Measurements from ENCODE around the gene ATXN10. TPM values are rescaled to one million over a fixed set of nuclear protein-coding genes. Genes with fewer than 3 reads are reported as not detected.

ATXN10 gene
- total and polyA plus RNA-seq, 10 of the 15 experiments (the other 5 are each of a cell fraction or from before 2014, with no cell fraction given), result 29.2 to 249 (median 146) TPM

DNA sequence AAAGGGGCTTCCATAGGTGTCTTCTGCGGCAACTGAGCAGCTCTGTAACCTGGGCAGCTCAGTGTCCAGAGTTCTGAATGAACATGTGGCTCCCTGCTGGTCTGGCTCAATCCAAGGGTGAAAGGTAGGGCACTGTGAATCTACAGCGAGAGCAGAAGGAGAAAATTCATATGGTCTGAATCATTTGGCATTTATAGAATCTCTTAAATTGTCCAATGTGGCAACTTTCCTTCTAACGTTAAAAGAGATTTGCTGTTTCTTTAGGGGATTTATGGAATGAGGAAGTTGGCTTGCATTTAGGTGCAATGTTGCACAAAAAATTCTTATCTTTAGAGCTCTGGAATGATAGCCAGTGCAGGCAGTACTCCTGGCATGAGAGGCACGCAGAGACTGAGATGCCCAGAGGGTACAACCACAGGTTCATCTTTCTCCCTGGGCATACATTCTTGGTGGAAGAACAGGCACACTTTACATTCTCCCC, 17.0 kb downstream of the ATXN10 start:
- ATAC-seq (no peak), DNase-seq (ENCODE audit: low read depth, low spot score) (no peak), FAIRE-seq (no peak)
- in situ Hi-C loops (cut with MboI), result no loop called here
- H3K9me3 ChIP-seq (replicated peaks; ENCODE audit: control insufficient read depth, insufficient read depth, low read length), result no peaks in the 10 kb centered on the region
- peaks cover 1 to 12% of the 10 kb centered on the region in 2 experiments; a peak in 3 of 4 replicates for H3K36me3 ChIP-seq (ENCODE audit: control insufficient read depth in 2 of 2, insufficient read depth in 2 of 2, low read length in 1 of 2)
- ChIA-PET CTCF (interaction anchor here (0.6 kb wide), 1 partner anchor 38 kb away, joined by 3 read pairs; no protein-coding TSS in a partner anchor), RAD21 (ENCODE audit: unreplicated experiment) (no interaction called here), SMC1A (ENCODE audit: uncharacterized antibody, unreplicated experiment) (interaction anchor here (1.2 kb wide), 1 partner anchor 9 kb away, joined by 3 read pairs; no protein-coding TSS in a partner anchor), POLR2A (no interaction called here)
- no peaks in the 10 kb centered on the region for H3K27me3 ChIP-seq (replicated peaks in 1 of 2; ENCODE audit: control insufficient read depth in 2 of 2, insufficient read depth in 2 of 2, low read length in 1 of 2)
- H3K79me2 ChIP-seq (ENCODE audit: control insufficient read depth, insufficient read depth, low read length), result peaks cover 44% of the 10 kb centered on the region
- H3K27ac ChIP-seq (ENCODE audit: control insufficient read depth, insufficient read depth), result no peak overlapping the region
- intact Hi-C loops (cut with micrococcal nuclease; ENCODE audit: unreplicated experiment), result no loop called here
- H2AFZ ChIP-seq (ENCODE audit: control insufficient read depth, low read depth, low read length), result no peak overlapping the region
- H3K4me2 ChIP-seq (ENCODE audit: control insufficient read depth, insufficient read depth), result no peak overlapping the region
- peaks cover 11% of the 10 kb centered on the region for H3K4me1 ChIP-seq (ENCODE audit: control insufficient read depth, insufficient read depth, low read length)
- H3K9ac ChIP-seq (ENCODE audit: control insufficient read depth, insufficient read depth, low read length), result no peak overlapping the region
- H3K4me3 ChIP-seq, result no peak overlapping the region
- H4K20me1 ChIP-seq (ENCODE audit: control insufficient read depth, insufficient read depth), result no peaks in the 10 kb centered on the region; the same call in 1 of the 2 replicates
- WGBS (ENCODE audit: insufficient coverage, insufficient replicate concordance, low lambda C conversion rate, missing lambda C conversion rate), result 98% methylated on average over 4 of the region's 4 CpGs
- no peak for TF ChIP-seq EGR1 (IDR thresholded peaks at IDR 0.05; ENCODE audit: borderline replicate concordance in 1 of 2, low read depth in 2 of 2, low read length in 2 of 2)
- TF ChIP-seq, protein P1, sequence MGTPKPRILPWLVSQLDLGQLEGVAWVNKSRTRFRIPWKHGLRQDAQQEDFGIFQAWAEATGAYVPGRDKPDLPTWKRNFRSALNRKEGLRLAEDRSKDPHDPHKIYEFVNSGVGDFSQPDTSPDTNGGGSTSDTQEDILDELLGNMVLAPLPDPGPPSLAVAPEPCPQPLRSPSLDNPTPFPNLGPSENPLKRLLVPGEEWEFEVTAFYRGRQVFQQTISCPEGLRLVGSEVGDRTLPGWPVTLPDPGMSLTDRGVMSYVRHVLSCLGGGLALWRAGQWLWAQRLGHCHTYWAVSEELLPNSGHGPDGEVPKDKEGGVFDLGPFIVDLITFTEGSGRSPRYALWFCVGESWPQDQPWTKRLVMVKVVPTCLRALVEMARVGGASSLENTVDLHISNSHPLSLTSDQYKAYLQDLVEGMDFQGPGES (IDR thresholded peaks at IDR 0.05), result no peak
- TF ChIP-seq GATAD2B (conservative IDR thresholded peaks at IDR 0.05; ENCODE audit: low read depth), result no peak
- no peak for TF ChIP-seq NR2F1 (conservative IDR thresholded peaks at IDR 0.05)
- TF ChIP-seq ZNF592 (IDR thresholded peaks at IDR 0.05), result no peak
- TF ChIP-seq PML (IDR thresholded peaks at IDR 0.05; ENCODE audit: low read length), result no peak
- TF ChIP-seq SMAD5 (IDR thresholded peaks at IDR 0.05; ENCODE audit: low read depth), result no peak
- no peak for TF ChIP-seq ZNF24 (IDR thresholded peaks at IDR 0.05)
- TF ChIP-seq TCF3 (IDR thresholded peaks at IDR 0.05; ENCODE audit: borderline replicate concordance, insufficient read depth, low read depth, low read length), result no peak
- no peak for TF ChIP-seq EZH2 (IDR thresholded peaks at IDR 0.05; ENCODE audit: borderline replicate concordance, control insufficient read depth, low read depth, low read length)
- no peak for TF ChIP-seq KDM1A (IDR thresholded peaks at IDR 0.05; ENCODE audit: borderline replicate concordance)
- no peak for TF ChIP-seq ZNF207 (IDR thresholded peaks at IDR 0.05; ENCODE audit: borderline replicate concordance)
- no peak for TF ChIP-seq ASH2L (IDR thresholded peaks at IDR 0.05; ENCODE audit: borderline replicate concordance, low read depth)
- TF ChIP-seq SMAD1 (IDR thresholded peaks at IDR 0.05; ENCODE audit: low read depth, partially characterized antibody), result no peak
- no peak for TF ChIP-seq CBFB (IDR thresholded peaks at IDR 0.05; ENCODE audit: low read depth)
- TF ChIP-seq WRNIP1 (IDR thresholded peaks at IDR 0.05; ENCODE audit: borderline replicate concordance, low read depth, low read length), result no peak
- no TSS peak for BruUV-seq (replicated peaks)

Data from GM12878 (cell line).